GM12872 (cell line): ENCODE data around the gene FNDC3A.

Experiments
- TF ChIP-seq, protein P1 (sequence below): IDR thresholded peaks from 3 replicates; pipeline ENCODE4 v1.5.1; 2011; ENCODE audit warnings: low read depth, mild to moderate bottlenecking, low read length, moderate library complexity; ENCODE audit not compliant: insufficient read depth

The FNDC3A gene

DNA sequence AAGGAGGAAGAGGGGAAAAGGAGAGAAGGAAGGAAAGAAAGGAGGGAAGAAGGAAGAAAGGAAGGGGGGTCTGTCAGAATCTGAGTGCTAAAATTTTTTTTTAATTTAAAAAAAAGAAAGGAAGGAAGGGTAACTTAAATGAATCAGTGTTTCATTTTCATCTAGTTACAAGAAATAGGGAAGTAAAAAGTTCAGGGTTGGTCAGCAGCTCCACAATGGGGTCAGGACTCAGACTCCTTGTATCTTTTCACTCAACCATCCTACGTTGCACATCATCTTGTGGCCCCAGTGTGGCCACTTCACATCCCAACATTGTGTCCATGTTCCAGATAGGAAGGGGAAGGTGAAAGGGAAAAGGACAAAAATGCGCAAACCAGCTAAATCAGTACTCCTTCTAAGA, 14.3 kb upstream of the FNDC3A start:
- TF ChIP-seq, protein P1, sequence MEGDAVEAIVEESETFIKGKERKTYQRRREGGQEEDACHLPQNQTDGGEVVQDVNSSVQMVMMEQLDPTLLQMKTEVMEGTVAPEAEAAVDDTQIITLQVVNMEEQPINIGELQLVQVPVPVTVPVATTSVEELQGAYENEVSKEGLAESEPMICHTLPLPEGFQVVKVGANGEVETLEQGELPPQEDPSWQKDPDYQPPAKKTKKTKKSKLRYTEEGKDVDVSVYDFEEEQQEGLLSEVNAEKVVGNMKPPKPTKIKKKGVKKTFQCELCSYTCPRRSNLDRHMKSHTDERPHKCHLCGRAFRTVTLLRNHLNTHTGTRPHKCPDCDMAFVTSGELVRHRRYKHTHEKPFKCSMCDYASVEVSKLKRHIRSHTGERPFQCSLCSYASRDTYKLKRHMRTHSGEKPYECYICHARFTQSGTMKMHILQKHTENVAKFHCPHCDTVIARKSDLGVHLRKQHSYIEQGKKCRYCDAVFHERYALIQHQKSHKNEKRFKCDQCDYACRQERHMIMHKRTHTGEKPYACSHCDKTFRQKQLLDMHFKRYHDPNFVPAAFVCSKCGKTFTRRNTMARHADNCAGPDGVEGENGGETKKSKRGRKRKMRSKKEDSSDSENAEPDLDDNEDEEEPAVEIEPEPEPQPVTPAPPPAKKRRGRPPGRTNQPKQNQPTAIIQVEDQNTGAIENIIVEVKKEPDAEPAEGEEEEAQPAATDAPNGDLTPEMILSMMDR, result no peak

DNA sequence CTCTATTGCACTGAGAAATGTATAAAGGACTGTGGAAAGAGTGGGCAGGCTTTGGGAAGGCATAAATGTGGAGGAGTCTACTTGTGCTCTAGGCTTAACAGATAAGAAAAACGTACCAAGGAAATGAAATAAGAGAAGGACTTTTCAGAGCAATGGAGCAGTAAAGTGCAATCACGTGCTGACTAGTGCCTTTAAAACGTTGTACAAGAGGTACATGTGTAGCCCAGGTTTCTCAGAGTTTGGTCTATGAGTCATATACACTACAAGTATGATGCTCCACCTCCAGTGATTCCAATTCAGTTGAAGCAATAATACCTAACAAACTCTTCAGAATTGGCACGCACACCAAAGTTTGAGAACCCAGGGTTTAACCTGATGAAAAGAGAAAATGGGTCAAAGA, 13.4 kb upstream of the FNDC3A start:
- TF ChIP-seq, protein P1, result no peak

DNA sequence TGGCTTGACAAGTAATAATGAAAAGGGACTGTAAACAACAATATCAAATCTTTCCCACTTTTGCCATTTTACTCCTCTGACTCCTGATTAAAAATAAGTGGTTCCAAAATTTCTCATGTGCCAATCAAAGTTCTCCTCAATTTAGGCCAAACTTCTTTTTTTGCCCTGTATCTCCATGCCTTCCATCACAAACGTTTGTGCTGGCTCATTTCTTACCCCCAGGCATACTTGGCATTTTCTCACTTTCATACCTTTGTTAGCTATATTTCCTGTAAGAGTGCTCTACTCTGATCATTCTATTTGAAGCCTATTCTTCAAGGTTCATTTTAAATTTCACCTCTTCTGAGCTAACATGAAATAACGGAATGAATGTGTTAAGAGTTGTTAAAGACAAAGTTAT, 10.0 kb upstream of the FNDC3A start:
- TF ChIP-seq, protein P1, result no peak

DNA sequence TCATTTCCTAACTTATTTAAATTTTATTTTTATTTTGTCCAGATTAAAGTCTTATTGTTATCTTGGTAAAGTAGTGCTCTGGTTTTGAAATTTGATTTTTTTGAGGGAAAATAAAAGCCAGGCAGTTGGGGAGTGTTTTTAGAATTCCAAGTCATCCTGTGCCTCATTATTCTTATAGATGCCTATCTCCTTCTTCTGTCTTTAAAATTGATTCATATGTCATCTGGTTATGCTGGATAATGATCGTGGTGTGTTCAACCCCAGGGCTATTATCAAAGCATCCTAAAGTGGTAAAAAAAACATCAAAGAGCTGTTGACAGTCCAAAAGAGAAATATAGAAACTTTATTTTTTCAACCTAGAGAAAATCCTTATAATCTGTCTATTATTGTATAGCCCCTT, 6.0 kb upstream of the FNDC3A start:
- TF ChIP-seq, protein P1, result no peak

DNA sequence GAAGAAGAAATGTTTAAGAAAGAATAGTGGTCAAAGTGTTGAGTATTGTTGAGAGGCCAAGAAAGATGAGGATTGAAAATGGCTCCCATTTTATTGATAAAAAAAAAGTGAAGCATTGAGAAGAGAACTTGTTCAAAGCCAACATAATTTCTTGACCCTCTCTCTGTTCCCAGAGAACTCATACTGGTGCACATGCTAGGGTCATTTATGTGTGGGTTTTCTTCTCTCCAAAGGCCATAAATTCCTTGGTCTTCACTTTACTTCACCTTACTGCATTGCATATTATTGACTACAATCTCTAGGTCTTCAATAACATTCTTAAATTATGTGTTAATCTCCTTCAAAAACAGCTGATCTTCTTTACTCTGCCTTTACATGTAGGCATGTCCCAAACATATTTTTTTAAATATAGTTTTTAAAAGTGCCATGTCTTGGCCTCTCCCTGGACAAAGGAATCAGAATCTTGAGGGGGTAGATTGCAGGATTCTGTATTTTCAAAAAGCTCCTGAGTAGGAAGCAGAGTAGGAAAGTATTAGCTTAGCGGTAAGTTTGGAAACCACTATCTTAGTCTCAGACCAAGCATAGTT, 1.8 kb upstream of the FNDC3A start:
- TF ChIP-seq, protein P1, result no peak

DNA sequence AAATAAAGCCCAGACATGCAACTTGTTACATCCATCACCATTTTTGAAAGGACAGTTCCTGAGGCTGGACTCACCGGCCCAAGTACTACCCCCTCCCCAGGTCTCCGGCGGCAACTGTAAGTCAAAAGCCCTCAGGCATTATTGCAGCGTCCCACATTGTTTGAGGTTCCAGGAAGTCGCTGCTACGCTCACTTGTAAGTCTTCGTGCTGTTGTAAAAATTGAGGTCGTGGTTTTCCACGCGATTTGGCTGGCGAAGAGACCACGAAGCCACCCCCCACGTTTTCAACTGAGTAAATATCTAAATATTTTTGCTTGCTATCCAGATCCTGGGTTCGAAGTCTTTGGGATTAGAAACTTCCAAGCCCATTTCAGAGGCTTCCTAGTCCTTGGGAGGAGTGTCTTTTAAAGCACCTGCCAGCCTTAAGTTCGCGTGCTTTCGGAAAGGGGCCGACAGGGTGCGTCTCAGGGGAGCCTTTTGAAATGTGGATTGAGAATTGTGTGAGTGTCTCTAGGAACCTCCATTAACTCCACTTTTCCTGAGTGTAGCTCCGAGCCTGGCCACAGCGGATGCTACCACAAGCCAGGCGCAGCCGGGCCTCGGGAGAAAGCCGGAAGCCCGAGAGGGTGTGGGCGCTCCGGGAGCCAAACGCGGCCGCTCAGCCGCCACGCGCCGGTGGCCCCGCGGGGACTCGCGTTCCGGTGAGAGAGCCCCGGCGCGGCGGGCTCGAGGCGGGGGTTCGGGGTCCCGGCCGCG, 434 bp upstream of the FNDC3A start:
- TF ChIP-seq, protein P1, result 0 out of 3 replicates have a peak, but pooled peaks have one; percentile 17

DNA sequence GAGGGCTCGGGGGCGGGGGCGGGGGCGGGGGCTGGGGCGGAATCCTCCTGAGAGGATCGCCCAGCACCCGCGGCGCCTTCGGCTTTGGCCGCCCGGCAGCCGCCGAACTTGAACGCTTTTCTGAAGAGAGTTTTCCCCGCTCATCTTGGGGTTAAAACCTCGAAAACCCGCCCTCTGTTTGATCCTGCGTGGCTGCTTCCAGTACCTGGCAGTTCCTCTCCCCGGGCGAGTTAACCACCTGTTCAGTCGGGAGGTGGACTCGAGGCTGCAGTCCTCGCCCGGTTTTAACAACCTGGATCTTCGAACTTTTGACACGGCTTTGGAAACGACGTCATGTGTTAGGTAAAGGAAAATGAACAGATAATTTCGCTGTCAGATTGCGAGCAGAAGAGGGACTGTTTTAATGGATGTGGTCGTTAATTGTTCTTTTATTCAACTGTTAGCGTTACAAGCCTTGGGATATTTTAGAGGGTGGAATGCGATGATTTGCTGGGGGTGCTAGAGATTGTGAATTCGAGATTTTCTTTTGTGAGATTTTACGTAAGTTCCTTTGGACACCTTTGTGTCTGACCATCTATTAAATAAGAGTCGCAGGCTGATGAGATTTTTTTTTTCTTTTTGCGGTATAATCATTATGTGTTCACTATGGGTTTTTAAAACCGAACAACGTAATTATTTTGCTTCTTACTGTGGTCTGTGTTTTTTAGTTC, 1.0 kb downstream of the FNDC3A start:
- TF ChIP-seq, protein P1, result no peak
